Stomach (tissue), 4 donors: ENCODE results near the gene HOXC11.

Source experiments
- POLR2AphosphoS5 ChIP-seq, 3 donors: sonication (generic); formaldehyde crosslinking; IDR thresholded peaks; one replicate each; pipeline ENCODE4 v1.6.1; 2016; ENCODE audit warnings: antibody characterized with exemption in 3 of 3
- TF ChIP-seq, protein P1 (sequence below), 7 experiments: fragments of 450-650 bp in 4 of 7; fragments of 200-600 bp in 3 of 7; sonication (generic) in 3 of 7; IDR thresholded peaks; one replicate each; pipeline ENCODE4 v1.5.1; 2016 to 2019; ENCODE audit warnings: antibody characterized with exemption in 7 of 7, control low read depth in 2 of 7, mild to moderate bottlenecking in 1 of 7

DNA sequence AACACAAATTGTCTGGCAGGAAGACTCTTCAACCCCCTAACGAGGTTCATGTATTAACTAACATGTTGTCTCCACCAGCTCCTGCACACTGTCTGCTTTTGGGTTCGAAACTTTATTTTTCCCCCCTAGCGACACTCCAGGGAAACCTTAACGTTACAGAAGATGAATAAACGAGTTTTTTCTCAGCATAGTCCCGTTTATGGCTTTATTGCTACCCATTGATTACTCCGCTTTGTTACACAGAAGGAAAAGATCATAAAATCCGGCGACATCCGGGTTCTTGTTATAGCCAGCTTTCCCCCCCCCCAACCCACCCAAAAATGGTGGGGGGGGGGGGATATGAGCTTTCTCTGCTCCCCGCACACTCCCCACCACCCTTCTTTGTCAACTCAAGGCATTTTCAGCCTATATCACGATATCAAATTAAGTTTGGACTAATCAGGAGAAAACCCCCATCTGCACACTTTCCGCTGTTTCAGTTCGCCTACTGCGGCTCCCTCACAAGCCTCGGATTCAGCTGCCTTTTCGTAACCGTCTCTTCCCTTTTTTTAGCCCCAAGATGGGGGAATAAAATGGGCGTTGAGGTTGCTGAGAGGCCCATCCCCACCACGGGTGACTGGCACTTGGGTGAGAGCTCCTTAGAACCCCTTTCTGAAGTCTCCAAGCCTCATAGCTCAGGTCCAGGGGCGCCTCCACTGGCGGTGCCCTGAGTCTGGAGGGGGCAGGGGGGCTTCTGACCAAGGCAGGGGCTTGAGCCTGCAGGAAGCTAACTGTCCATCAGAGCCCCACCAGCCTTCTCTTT is 53.9 kb downstream of the HOXC11 start:
- no peak for TF ChIP-seq POLR2AphosphoS5 (IDR thresholded peaks at IDR 0.05)
- TF ChIP-seq, protein P1, sequence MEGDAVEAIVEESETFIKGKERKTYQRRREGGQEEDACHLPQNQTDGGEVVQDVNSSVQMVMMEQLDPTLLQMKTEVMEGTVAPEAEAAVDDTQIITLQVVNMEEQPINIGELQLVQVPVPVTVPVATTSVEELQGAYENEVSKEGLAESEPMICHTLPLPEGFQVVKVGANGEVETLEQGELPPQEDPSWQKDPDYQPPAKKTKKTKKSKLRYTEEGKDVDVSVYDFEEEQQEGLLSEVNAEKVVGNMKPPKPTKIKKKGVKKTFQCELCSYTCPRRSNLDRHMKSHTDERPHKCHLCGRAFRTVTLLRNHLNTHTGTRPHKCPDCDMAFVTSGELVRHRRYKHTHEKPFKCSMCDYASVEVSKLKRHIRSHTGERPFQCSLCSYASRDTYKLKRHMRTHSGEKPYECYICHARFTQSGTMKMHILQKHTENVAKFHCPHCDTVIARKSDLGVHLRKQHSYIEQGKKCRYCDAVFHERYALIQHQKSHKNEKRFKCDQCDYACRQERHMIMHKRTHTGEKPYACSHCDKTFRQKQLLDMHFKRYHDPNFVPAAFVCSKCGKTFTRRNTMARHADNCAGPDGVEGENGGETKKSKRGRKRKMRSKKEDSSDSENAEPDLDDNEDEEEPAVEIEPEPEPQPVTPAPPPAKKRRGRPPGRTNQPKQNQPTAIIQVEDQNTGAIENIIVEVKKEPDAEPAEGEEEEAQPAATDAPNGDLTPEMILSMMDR (IDR thresholded peaks at IDR 0.05) = no peak
